ENCODE measurements around the gene USP5.

DNA sequence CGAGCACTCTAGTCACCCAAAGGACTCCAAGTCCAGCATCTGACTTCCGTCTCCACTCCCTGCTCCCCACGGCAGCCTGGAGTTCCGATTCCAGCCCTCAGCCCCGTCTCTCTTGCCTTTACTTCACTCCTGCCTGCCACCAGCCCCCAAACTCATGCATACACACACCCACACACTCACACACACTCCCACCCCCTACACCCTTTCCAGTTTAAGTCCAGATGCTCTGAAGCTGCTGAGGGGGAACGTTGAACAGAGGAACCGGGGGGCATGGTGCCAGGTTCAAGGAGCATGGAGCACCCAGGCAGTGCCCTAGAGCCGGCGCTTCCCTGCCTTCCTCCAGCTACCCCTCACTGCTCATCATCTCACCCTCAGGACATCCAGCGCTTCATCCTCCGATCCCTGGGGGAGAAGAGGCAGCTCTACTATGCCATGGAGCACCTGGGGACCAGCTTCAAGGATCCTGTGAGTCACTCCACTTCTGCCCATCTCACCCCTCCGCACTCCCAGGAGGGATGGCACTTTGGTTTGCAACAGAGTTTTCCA lies 20.4 kb upstream of the USP5 start:
- TF ChIP-seq, protein P1, sequence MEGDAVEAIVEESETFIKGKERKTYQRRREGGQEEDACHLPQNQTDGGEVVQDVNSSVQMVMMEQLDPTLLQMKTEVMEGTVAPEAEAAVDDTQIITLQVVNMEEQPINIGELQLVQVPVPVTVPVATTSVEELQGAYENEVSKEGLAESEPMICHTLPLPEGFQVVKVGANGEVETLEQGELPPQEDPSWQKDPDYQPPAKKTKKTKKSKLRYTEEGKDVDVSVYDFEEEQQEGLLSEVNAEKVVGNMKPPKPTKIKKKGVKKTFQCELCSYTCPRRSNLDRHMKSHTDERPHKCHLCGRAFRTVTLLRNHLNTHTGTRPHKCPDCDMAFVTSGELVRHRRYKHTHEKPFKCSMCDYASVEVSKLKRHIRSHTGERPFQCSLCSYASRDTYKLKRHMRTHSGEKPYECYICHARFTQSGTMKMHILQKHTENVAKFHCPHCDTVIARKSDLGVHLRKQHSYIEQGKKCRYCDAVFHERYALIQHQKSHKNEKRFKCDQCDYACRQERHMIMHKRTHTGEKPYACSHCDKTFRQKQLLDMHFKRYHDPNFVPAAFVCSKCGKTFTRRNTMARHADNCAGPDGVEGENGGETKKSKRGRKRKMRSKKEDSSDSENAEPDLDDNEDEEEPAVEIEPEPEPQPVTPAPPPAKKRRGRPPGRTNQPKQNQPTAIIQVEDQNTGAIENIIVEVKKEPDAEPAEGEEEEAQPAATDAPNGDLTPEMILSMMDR (IDR thresholded peaks at IDR 0.05 in 2 of 3, conservative IDR thresholded peaks at IDR 0.05 in 1 of 3; ENCODE audit: borderline replicate concordance in 1 of 3, insufficient read depth in 1 of 3, low read depth in 2 of 3, low read length in 2 of 3), result no peak
- TF ChIP-seq EZH2 (IDR thresholded peaks at IDR 0.05) (no peak), EZH2phosphoT487 (IDR thresholded peaks at IDR 0.05; ENCODE audit: borderline replicate concordance) (no peak), CEBPB (IDR thresholded peaks at IDR 0.05; ENCODE audit: low read depth) (no peak), POLR2AphosphoS5 (IDR thresholded peaks at IDR 0.05; ENCODE audit: low read depth, low read length) (no peak), POLR2A (IDR thresholded peaks at IDR 0.05; ENCODE audit: borderline replicate concordance, extremely low read depth, insufficient read depth, insufficient read length) (no peak), SP1 (IDR thresholded peaks at IDR 0.05; ENCODE audit: low read depth) (no peak), EGR1 (IDR thresholded peaks at IDR 0.05; ENCODE audit: low read depth) (no peak)
- TF ChIP-seq, protein P2, sequence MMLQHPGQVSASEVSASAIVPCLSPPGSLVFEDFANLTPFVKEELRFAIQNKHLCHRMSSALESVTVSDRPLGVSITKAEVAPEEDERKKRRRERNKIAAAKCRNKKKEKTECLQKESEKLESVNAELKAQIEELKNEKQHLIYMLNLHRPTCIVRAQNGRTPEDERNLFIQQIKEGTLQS (IDR thresholded peaks at IDR 0.05), result no peak
